ENCODE measurements around the gene UBE3B.

Gene UBE3B

DNA sequence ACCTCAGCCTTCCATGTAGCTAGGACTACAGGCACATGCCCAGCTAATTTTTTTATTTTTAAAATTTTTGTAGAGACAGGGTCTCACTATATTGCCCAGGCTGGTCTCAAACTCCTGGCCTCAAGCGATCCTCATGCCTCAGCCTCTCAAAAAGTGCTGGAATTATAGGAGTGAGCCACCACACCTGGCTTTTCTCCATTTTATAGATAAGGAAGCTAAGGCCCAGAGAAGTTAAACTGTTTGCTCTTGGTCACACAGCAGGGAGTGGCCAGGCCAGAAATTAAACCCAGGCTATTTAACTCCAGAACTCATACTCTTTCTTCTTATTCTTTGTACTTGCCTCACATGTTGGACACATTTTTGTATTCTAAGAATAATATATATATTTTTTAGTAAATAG, 16.5 kb downstream of the UBE3B start:
- no peak for DNase-seq (ENCODE audit: extremely low read depth in 1 of 2, low read depth in 1 of 2)

GRCh38 chr12:109494348-109494881, 17.0 kb downstream of the UBE3B start:
- no peak for DNase-seq (ENCODE audit: extremely low read depth in 1 of 2, low read depth in 1 of 2)

DNA sequence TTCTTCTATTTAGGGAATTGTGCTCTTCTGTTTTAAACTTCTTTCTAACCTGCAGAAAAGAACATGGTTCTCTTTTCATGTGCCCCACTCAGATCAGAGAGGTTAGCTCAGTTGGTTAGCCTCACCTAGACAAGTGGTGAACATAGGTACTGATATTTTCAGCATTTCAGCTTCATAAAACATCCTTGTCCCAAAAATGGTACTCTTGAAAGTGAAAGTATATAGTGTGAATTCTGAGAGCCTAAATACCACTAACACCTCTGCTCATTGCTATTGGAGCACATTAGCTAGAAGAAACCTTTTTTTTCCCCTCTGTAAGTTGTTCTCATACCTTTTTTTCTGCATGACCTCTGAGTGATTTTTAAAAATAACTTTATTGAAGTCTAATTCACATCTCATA, 17.6 kb downstream of the UBE3B start:
- DNase-seq (ENCODE audit: extremely low read depth in 1 of 2, low read depth in 1 of 2), result no peak

DNA sequence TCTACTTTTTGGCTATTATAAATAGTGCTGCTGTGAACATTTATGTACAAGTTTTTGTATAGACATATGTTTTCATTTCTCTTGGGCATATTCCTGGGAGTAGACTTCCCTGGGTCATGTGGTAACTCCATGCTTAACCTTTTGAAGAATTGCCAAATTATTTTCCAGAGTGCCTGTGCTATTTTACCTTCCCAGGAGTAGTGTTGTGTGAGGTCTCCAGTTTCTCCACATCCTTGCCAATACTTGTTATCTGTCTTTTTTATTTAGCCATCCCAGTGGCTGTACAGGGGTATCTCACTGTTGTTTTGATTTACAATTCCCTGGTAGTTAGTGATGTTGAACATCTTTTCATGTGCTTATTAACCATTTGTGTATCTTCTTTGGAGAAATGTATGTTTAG, 18.9 kb downstream of the UBE3B start:
- no peak for DNase-seq (ENCODE audit: extremely low read depth in 1 of 2, low read depth in 1 of 2)

DNA sequence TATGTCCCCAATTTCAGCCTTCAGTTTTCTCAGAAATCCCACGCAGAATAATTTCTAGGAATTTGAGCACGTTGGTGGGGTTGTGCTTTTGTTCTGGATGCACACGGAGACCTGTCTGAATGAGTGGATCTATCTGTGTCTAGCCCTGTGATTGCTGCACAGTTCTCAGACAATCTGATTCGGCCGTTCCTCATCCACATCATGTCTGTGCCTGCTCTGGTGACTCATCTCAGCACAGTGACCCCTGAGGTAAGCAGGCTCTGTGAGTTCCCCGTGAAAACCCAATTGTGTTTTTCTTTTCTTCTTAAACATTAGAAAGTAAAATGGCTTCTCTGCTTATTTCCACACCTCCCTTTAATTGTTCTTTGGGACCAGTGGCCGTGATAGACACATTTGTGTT, 20.2 kb downstream of the UBE3B start:
- DNase-seq (ENCODE audit: extremely low read depth in 1 of 2, low read depth in 1 of 2), result no peak

GRCh38 chr12:109500406-109501185, 23.2 kb downstream of the UBE3B start:
- no peak for DNase-seq (ENCODE audit: extremely low read depth in 1 of 2, low read depth in 1 of 2)

DNA sequence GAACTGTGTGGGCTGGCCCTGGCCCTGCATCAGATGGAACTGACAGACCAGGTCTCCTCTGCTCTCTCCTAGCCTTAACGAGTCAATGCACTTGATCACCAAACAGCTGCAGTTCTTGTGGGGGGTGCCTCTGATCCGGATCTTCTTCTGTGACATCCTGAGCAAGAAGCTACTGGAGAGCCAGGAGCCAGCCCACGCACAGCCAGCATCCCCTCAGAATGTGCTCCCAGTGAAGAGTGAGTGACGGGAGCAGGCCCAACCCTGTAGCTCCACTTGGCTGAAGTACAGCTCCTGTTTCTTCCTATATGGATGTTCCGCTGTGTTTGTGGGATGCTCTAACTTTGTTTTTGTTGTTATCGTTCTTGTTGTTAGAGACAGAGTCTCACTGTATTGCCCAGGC, 23.9 kb downstream of the UBE3B start:
- DNase-seq (ENCODE audit: extremely low read depth in 1 of 2, low read depth in 1 of 2), result no peak

- DNase-seq (ENCODE audit: extremely low read depth in 1 of 2, low read depth in 1 of 2), result no peak
These were observed 24.9 kb downstream of the UBE3B start for GRCh38 chr12:109502332-109502731.

DNA sequence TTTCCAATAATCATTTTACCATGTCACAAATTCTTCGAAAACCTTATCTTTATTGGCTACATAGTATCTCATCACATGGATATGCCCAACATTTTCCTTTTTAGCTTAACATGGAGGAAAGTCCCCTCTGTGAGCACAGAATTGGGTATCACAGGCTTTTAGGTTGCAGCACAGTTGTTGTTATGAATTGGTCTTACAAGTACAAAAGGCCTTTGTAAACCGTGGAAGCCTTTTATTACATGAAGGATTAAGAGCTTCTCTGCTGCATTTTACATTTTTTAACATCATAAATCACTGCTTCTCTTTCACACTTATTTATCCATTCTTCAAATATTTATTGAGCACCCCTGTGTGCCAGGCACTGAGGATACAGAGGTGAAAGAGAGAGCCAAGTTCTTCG, 26.2 kb downstream of the UBE3B start:
- DNase-seq (ENCODE audit: extremely low read depth in 1 of 2, low read depth in 1 of 2), result no peak

DNA sequence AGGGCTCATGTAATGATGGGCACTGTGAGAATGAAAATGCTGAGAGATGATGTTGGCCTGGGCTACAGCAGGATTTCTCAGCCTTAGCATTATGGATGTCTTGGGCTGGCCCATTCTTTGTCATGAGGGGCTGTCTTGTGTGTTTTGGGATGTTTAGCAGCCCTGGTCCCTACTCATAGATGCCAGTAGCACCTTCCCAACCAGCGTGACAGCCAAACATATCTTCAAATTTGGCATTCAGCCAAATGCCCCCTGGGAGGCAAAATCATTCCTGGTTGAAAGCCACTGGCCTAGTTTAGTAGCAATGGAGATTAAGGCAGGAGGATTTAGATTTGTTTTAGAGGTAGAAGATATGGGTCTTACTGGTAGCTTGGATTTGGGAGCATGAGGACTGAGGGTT, 26.6 kb downstream of the UBE3B start:
- DNase-seq (ENCODE audit: extremely low read depth in 1 of 2, low read depth in 1 of 2), result no peak

DNA sequence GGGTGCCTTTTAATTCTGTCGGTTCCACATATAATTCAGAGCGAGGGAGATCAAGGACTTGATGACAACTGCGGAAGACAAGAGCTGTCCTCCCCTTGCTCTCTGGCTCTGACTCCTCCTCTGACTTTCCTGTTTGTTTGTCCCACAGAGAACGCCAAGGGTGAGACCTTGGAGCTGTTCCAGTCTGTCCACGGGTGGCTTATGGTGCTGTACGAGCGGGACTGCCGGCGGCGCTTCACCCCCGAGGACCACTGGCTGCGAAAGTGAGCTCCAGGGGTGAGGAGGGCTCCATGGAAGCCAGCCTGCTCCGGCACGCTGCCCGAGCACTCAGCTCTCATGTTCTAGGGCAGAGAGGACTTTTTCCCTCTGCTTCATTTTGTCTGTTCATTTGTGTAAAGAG, 32.8 kb downstream of the UBE3B start:
- DNase-seq (ENCODE audit: extremely low read depth in 1 of 2, low read depth in 1 of 2), result no peak

GRCh38 chr12:109512608-109513007, 35.2 kb downstream of the UBE3B start:
- DNase-seq (ENCODE audit: extremely low read depth in 1 of 2, low read depth in 1 of 2), result no peak

GRCh38 chr12:109513051-109513450, 35.6 kb downstream of the UBE3B start:
- no peak for DNase-seq (ENCODE audit: extremely low read depth in 1 of 2, low read depth in 1 of 2)

DNA sequence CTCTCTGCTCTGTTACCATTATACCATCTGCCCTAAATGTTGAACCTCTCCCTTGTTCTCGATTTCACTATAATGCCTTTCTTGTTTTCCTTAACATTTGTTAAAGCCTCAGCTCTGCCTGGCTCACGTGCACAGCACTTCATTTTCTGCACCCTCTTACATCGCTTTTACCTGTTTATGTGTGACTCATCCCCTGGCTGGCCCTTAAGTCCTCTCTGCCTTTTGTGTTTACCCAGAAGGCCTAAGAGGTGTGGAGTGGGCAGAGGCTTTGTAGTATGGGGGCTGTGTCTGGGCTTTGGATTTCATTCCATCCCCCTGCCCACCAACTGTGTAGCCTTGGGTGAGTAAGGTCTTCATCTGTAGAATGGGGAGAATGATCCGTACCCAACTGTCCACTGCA, 36.5 kb downstream of the UBE3B start:
- no peak for DNase-seq (ENCODE audit: extremely low read depth in 1 of 2, low read depth in 1 of 2)

- no peak for DNase-seq (ENCODE audit: extremely low read depth in 1 of 2, low read depth in 1 of 2)
These were observed 40.2 kb downstream of the UBE3B start for GRCh38 chr12:109517619-109518018.

GRCh38 chr12:109518820-109519665, 41.6 kb downstream of the UBE3B start:
- DNase-seq (ENCODE audit: extremely low read depth in 1 of 2, low read depth in 1 of 2), result peak; percentile 4 to 26

DNA sequence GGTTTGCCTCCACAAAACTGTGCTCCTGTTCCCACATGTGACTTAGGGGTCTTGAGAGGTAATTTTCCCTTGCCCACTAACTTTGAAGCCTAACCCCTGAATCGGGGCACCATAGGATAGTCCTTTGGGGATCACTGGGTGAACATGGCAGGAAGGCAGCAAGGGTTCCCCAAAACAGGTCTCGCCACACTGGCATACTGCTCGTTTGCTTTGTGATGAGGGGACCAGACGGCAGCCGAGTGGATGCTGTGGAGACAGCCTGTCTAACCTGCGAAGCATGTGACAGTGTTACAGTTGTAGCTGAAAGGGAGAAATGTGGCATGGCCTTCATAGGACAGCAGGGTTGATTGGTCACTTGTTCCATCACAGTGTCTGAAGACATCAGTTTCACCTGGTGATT, 42.4 kb downstream of the UBE3B start:
- DNase-seq (ENCODE audit: extremely low read depth in 1 of 2, low read depth in 1 of 2), result no peak

GRCh38 chr12:109521831-109522230, 44.4 kb downstream of the UBE3B start:
- DNase-seq (ENCODE audit: extremely low read depth in 1 of 2, low read depth in 1 of 2), result no peak

GRCh38 chr12:109523071-109523470, 45.6 kb downstream of the UBE3B start:
- no peak for DNase-seq (ENCODE audit: extremely low read depth in 1 of 2, low read depth in 1 of 2)

DNA sequence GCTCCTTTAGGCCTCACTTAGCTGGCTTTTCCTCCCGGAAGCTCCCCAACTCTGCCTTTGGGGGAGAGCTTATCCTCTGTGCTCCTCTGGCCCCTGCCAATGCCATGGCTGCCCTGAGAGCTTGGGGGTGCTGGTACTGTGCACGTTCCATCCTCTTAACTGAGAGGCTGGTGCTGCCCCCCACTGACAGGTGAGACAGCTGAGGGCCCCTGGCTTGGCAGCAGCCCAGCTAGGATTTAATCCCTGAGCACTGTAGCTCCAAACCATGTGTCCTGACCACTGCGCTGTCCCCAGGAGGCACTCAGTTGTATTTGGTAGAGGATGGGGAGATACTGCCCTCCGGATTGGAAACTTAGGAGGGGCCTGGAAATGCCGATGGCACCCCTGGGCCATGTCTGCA, 46.1 kb downstream of the UBE3B start:
- no peak for DNase-seq (ENCODE audit: extremely low read depth in 1 of 2, low read depth in 1 of 2)

DNA sequence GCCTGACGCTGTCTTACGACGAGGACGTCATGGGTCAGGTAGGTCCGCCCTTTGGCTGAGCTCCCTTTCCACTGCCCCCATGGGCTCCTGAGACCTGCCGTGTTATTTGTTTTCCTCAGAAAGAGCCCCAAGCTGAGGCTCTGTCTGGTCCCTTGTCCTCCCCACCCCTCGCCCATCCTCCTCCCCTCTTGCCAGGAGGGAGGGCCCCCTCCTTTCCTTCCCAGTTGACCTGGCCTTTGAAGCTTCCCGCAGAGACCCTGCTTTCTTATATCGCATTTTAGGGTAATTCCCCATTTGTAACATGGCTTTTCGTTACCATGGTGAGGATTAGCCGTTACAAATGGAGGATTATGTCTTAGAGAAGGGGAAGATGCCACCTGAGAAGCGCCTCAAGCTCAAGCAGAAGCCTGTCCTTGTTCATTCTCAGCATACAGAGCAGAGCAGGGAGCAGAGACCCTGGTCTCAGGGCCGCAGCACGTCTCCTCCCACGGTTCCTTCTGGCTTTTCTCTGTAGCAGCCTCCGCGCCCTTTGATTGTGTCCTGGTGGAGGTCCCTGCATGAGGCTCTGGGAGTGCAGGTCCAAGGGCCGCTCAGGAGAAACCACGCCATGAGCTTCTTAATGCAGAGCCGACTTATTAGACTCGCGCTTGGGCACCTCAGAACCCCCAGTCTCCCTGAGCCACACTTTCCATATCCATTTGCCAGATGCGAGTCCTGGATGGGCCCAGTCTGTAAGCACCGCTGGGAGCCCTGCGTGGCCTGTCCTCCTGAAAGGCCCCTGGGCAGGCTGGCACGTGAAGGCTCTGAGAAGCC, 47.2 kb downstream of the UBE3B start:
- DNase-seq (ENCODE audit: extremely low read depth in 1 of 2, low read depth in 1 of 2), result no peak

Measured in activated CD8-positive, alpha-beta memory T cell treated with anti-CD3 and anti-CD28 coated beads for 1 hour (primary cell).